ENCODE data around the gene NTRK1.

DNA sequence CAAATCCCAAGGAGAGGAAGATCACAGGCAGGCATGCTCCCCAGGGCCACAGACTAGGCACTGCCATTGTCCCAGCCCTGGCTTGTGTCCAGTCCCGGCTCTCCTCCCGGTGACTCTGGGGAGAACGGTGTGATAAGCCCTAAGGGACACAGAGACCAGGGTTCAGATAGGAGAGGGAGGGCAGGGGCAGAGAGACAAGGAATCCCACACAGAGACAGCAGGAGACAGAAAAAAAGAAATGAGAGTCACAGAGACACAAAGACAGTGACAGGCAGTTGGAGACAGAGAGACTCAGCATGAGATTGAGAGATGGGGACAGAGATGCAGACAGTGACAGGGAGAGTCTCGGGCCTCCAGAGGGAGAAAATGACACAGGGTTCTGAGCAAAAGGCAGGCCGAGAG lies 2.1 kb upstream of the NTRK1 start:
- TF ChIP-seq HDGF (IDR thresholded peaks at IDR 0.05; ENCODE audit: borderline replicate concordance) (no peak), SUZ12 (IDR thresholded peaks at IDR 0.05) (no peak), LEF1 (IDR thresholded peaks at IDR 0.05; ENCODE audit: borderline replicate concordance) (no peak)
